GM23338 (cell line): ENCODE data around the gene SMIM44. TPM values are rescaled to one million over a fixed set of nuclear protein-coding genes. Genes with fewer than 3 reads are reported as not detected.

ENCODE experiments used
- ATAC-seq: fragments of 200-7000 bp; cut with Tn5 transposase; 3 replicates; pipeline ENCODE4 v1.9.1; 2020
- DNase-seq: peaks from one replicate; pipeline ENCODE4 v3.0.0-alpha.2; 2015; ENCODE audit warnings: low spot score
- H2AFZ ChIP-seq: fragments of 200-600 bp; sonication (generic); 2 replicates; pipeline ENCODE4 v1.8.0; 2016; ENCODE audit warnings: antibody characterized with exemption, mild to moderate bottlenecking, moderate library complexity
- H3F3A ChIP-seq: fragments of 200-600 bp; sonication (generic); replicated peaks from 2 replicates; pipeline ENCODE4 v1.8.0; 2017; ENCODE audit warnings: antibody characterized with exemption, mixed run types, low read depth
- H3K27ac ChIP-seq: fragments of 200-600 bp; sonication (generic); 2 replicates; pipeline ENCODE4 v1.6.1; 2016; ENCODE audit warnings: low read depth
- H3K27me3 ChIP-seq: fragments of 200-600 bp; sonication (generic); 2 replicates; pipeline ENCODE4 v1.8.0; 2016; ENCODE audit warnings: mild to moderate bottlenecking, mixed run types, moderate library complexity; ENCODE audit not compliant: insufficient read depth
- H3K36me3 ChIP-seq: fragments of 200-600 bp; sonication (generic); 2 replicates; pipeline ENCODE4 v1.8.0; 2016; ENCODE audit warnings: mild to moderate bottlenecking; ENCODE audit not compliant: insufficient read depth
- H3K4me1 ChIP-seq: fragments of 200-600 bp; sonication (generic); 2 replicates; pipeline ENCODE4 v1.8.0; 2016; ENCODE audit warnings: mild to moderate bottlenecking, moderate library complexity; ENCODE audit not compliant: insufficient read depth
- H3K4me2 ChIP-seq: fragments of 200-600 bp; sonication (generic); 2 replicates; pipeline ENCODE4 v1.7.1; 2017; ENCODE audit warnings: mixed run types
- H3K4me3 ChIP-seq: fragments of 200-600 bp; sonication (generic); 2 replicates; pipeline ENCODE4 v1.6.1; 2016; ENCODE audit warnings: mixed run types
- H3K79me2 ChIP-seq: fragments of 200-600 bp; sonication (generic); replicated peaks from 2 replicates; pipeline ENCODE4 v1.8.0; 2017; ENCODE audit warnings: mild to moderate bottlenecking; ENCODE audit not compliant: insufficient read depth
- H3K9me2 ChIP-seq: fragments of 200-600 bp; sonication (generic); 2 replicates; pipeline ENCODE4 v1.8.0; 2017; ENCODE audit not compliant: insufficient read depth
- H4K20me1 ChIP-seq: fragments of 200-600 bp; sonication (generic); replicated peaks from 2 replicates; pipeline ENCODE4 v1.8.0; 2017; ENCODE audit warnings: mild to moderate bottlenecking; ENCODE audit not compliant: insufficient read depth
- H3K27ac Mint-ChIP-seq: 2 replicates; pipeline ENCODE4 v1.8.0; 2020; ENCODE audit warnings: inconsistent platforms, mild to moderate bottlenecking, moderate library complexity, mixed read lengths
- H3K27me3 Mint-ChIP-seq: 3 replicates; pipeline ENCODE4 v1.8.0; 2022; ENCODE audit warnings: low read depth, mild to moderate bottlenecking, moderate library complexity, mixed read lengths, inconsistent platforms; ENCODE audit not compliant: insufficient read depth, poor library complexity
- H3K36me3 Mint-ChIP-seq: 3 replicates; pipeline ENCODE4 v1.8.0; 2021; ENCODE audit warnings: low read depth, mild to moderate bottlenecking, inconsistent platforms, moderate library complexity, mixed read lengths
- H3K4me1 Mint-ChIP-seq: 3 replicates; pipeline ENCODE4 v1.8.0; 2020; ENCODE audit warnings: mild to moderate bottlenecking, inconsistent platforms, mixed read lengths
- H3K4me3 Mint-ChIP-seq: 3 replicates; pipeline ENCODE4 v1.8.0; 2021; ENCODE audit warnings: moderate library complexity, mild to moderate bottlenecking, inconsistent platforms, mixed read lengths
- H3K9me3 Mint-ChIP-seq: 3 replicates; pipeline ENCODE4 v1.8.0; 2020; ENCODE audit warnings: moderate library complexity, mild to moderate bottlenecking, inconsistent platforms, mixed read lengths
- EZH2 ChIP-seq: fragments of 200-600 bp; sonication (generic); IDR thresholded peaks from one replicate; pipeline ENCODE4 v1.8.0; 2017; ENCODE audit warnings: antibody characterized with exemption, mild to moderate bottlenecking, low read depth; ENCODE audit not compliant: unreplicated experiment
- NANOG ChIP-seq: IDR thresholded peaks from 2 replicates; pipeline ENCODE4 v1.6.1; 2016; ENCODE audit warnings: antibody characterized with exemption, borderline replicate concordance
- polyA plus RNA-seq: library from polyadenylated mRNA; unstranded; fragments of >200 nt; fragmentation: Nextera tagmentation; extraction: Ambion mirVana; gene quantifications from 2 replicates; pipeline ENCODE4 v1.2.1, GENCODE V29; 2016
- total RNA-seq: library from RNA; depleted of rRNA; stranded (reverse); fragments of >200 nt; shearing (Covaris generic); gene quantifications from 2 replicates; pipeline ENCODE4 v1.2.3, GENCODE V29; 2014
- TF ChIP-seq, protein P1 (sequence below), 2 experiments: fragments of 200-600 bp in 1 of 2; sonication (generic) in 1 of 2; conservative IDR thresholded peaks; 2 replicates each; pipeline versions ENCODE4 v1.5.1 to v1.6.1; 2016 to 2017; ENCODE audit warnings: antibody characterized with exemption in 2 of 2, low read depth in 2 of 2, mild to moderate bottlenecking in 2 of 2, moderate library complexity in 1 of 2
- TF ChIP-seq, protein P2 (sequence below): fragments of 250-450 bp; sonication (Bioruptor Pico); IDR thresholded peaks from 2 replicates; pipeline ENCODE4 v1.5.0; 2020; ENCODE audit warnings: mild to moderate bottlenecking, moderate library complexity

SMIM44 gene
- total and polyA plus RNA-seq, 2 experiments from 2014 or later, result not detected

DNA sequence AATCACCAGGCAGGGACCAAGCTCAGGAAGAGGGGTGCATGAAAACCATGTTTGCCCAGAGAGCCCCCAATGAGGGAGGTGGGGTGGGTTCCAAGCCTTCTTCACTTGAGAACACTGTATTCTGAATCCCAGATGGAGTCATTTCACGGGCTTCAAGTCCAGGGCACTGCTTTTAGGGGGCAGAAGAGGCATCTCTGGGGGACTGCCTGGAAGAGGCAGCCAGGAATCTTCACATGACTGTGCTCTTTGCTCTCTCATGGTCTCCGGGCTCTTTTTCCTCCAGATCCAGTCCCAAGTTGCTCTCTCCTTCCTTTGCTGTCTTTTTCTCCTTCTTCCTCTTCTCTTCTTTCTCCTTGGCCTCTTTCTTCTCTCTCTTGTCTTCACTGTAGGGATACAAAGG is 8.6 kb downstream of the SMIM44 start (continued):
- TF ChIP-seq, protein P1, sequence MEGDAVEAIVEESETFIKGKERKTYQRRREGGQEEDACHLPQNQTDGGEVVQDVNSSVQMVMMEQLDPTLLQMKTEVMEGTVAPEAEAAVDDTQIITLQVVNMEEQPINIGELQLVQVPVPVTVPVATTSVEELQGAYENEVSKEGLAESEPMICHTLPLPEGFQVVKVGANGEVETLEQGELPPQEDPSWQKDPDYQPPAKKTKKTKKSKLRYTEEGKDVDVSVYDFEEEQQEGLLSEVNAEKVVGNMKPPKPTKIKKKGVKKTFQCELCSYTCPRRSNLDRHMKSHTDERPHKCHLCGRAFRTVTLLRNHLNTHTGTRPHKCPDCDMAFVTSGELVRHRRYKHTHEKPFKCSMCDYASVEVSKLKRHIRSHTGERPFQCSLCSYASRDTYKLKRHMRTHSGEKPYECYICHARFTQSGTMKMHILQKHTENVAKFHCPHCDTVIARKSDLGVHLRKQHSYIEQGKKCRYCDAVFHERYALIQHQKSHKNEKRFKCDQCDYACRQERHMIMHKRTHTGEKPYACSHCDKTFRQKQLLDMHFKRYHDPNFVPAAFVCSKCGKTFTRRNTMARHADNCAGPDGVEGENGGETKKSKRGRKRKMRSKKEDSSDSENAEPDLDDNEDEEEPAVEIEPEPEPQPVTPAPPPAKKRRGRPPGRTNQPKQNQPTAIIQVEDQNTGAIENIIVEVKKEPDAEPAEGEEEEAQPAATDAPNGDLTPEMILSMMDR (conservative IDR thresholded peaks at IDR 0.05; ENCODE audit: low read depth in 2 of 2), result no peak
- TF ChIP-seq EZH2 (no peak), NANOG (no peak)

DNA sequence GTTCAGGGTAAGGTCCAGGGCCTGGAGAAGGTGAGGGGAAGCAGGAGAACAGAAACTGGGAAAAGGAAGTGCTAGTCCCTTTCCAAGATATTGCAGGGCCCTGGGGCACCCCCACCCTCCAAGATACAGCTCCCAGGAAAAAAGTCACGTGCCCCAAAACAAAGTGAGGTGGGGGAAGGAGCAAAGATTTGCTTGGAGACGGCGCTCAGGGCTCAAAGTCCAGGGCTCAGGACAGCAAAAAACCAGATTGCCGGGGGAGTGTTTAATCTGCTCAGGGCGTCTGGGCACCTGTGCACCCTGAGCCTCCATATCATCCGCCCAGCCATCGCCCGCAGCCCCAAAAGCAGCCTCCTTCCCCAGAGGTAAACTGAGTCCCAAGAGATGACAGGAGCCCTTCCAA is 9.2 kb downstream of the SMIM44 start:
- Histone ChIP-seq H3K27me3 (peaks cover 11% of the 10 kb centered on the region; the same call in 1 of the 2 replicates), H3K79me2 (no peaks in the 10 kb centered on the region), H3K4me3 (no peak overlapping the region), H3K9me2 (peaks cover 7% of the 10 kb centered on the region; the same call in 1 of the 2 replicates), H3K4me2 (no peak overlapping the region), H3K27ac (no peak overlapping the region), H3F3A (no peaks in the 10 kb centered on the region), H4K20me1 (no peaks in the 10 kb centered on the region), H3K4me1 (0 out of 2 replicates have a peak, but pooled peaks cover 3% of the 10 kb centered on the region), H2AFZ (no peak overlapping the region), H3K36me3 (no peaks in the 10 kb centered on the region)
- Mint-ChIP-seq H3K9me3 (peaks cover 8% of the 10 kb centered on the region), H3K27ac (no peak overlapping the region), H3K4me3 (no peak overlapping the region), H3K4me1 (peaks cover 4% of the 10 kb centered on the region; the same call in 1 of the 3 replicates), H3K36me3 (peaks cover 2% of the 10 kb centered on the region; the same call in 1 of the 3 replicates), H3K27me3 (peaks cover 21% of the 10 kb centered on the region)
- DNase-seq, result no peak
- TF ChIP-seq, protein P1 (conservative IDR thresholded peaks at IDR 0.05; ENCODE audit: low read depth in 2 of 2), result no peak
- TF ChIP-seq, protein P2, sequence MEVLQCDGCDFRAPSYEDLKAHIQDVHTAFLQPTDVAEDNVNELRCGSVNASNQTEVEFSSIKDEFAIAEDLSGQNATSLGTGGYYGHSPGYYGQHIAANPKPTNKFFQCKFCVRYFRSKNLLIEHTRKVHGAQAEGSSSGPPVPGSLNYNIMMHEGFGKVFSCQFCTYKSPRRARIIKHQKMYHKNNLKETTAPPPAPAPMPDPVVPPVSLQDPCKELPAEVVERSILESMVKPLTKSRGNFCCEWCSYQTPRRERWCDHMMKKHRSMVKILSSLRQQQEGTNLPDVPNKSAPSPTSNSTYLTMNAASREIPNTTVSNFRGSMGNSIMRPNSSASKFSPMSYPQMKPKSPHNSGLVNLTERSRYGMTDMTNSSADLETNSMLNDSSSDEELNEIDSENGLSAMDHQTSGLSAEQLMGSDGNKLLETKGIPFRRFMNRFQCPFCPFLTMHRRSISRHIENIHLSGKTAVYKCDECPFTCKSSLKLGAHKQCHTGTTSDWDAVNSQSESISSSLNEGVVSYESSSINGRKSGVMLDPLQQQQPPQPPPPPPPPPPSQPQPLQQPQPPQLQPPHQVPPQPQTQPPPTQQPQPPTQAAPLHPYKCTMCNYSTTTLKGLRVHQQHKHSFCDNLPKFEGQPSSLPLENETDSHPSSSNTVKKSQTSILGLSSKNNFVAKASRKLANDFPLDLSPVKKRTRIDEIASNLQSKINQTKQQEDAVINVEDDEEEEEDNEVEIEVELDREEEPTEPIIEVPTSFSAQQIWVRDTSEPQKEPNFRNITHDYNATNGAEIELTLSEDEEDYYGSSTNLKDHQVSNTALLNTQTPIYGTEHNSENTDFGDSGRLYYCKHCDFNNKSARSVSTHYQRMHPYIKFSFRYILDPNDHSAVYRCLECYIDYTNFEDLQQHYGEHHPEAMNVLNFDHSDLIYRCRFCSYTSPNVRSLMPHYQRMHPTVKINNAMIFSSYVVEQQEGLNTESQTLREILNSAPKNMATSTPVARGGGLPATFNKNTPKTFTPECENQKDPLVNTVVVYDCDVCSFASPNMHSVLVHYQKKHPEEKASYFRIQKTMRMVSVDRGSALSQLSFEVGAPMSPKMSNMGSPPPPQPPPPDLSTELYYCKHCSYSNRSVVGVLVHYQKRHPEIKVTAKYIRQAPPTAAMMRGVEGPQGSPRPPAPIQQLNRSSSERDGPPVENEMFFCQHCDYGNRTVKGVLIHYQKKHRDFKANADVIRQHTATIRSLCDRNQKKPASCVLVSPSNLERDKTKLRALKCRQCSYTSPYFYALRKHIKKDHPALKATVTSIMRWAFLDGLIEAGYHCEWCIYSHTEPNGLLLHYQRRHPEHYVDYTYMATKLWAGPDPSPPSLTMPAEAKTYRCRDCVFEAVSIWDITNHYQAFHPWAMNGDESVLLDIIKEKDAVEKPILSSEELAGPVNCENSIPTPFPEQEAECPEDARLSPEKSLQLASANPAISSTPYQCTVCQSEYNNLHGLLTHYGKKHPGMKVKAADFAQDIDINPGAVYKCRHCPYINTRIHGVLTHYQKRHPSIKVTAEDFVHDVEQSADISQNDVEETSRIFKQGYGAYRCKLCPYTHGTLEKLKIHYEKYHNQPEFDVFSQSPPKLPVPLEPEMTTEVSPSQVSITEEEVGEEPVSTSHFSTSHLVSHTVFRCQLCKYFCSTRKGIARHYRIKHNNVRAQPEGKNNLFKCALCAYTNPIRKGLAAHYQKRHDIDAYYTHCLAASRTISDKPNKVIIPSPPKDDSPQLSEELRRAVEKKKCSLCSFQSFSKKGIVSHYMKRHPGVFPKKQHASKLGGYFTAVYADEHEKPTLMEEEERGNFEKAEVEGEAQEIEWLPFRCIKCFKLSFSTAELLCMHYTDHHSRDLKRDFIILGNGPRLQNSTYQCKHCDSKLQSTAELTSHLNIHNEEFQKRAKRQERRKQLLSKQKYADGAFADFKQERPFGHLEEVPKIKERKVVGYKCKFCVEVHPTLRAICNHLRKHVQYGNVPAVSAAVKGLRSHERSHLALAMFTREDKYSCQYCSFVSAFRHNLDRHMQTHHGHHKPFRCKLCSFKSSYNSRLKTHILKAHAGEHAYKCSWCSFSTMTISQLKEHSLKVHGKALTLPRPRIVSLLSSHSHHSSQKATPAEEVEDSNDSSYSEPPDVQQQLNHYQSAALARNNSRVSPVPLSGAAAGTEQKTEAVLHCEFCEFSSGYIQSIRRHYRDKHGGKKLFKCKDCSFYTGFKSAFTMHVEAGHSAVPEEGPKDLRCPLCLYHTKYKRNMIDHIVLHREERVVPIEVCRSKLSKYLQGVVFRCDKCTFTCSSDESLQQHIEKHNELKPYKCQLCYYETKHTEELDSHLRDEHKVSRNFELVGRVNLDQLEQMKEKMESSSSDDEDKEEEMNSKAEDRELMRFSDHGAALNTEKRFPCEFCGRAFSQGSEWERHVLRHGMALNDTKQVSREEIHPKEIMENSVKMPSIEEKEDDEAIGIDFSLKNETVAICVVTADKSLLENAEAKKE (CRISPR knock-in tag), result no peak
- ATAC-seq, result no peak
